ENCODE measurements around the gene ZNF90.

GRCh38 chr19:20103091-20103740, 25.4 kb downstream of the ZNF90 start:
- TF ChIP-seq CTCF (IDR thresholded peaks at IDR 0.05) (no peak), POLR2A (IDR thresholded peaks at IDR 0.05) (no peak)
